NCI-H1436 (cell line): ENCODE data around the gene MBL2.

Experiments used
- DNase-seq: peaks from one replicate; lab custom pipeline; 2025; lab: John Stamatoyannopoulos, UW

MBL2 gene

DNA sequence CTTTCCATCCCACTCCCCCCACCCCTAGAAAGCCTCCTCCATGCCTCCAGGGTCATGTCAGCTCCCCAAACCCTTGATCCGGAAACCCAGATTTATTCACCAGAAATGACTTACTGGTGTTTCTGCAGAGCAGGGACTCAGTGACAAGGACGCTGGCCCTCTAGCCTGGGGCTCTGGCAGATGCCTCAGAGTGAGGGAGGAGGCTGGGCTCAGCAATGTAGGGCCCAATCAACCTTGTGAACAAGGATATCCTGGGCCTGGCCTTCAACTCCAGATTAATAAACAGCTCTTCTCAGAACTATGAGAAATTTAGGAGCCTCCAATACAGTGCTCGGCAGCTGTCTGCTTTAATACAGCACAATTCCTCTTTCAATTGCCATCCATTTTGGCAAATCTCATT lies at the start of gene MBL2:
Gene MBL2 (minus strand): TSS at position 162 of the 400 bp plus-strand sequence. CDS start 1,149 bp downstream, outside the sequence.
- no peak for DNase-seq

DNA sequence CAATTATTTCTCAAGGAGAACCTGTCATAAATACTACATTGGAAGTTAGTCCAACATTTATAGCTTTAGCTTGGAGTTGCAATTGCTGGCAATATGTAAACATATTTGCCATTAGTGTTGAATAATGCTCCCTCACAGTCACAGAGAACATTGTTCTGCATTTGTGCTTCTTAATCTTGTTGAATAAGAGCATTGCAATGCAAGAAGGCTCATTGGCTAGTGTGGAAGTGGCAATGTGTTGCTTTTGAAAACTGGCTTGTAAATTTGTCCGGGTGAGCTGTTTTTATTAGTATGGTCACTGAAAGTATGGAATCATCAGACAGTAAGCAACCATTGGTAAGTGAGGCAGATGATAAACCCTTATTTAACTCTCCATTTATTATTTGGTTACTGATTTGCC lies 47.7 kb upstream of the MBL2 start:
- no peak for DNase-seq

DNA sequence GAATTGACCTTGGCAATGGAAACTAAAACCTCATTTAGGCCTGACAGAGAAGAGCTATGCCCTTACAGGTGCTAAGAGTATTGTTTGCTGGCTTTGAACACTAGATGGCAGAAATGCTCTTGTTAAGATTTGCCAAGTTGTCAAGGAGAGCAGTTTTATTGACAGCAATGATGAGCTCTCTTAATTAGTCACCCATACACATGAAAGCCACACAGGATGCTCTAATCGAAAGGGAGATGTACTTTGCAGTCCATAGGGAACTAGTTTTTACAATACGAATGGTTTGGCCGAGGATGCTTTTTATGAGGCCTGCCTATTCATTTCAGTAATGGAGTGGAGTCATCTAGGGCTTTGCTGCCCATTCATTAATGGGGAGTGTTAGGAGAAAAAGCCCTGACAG lies 45.4 kb upstream of the MBL2 start:
- peak; percentile 19 for DNase-seq

DNA sequence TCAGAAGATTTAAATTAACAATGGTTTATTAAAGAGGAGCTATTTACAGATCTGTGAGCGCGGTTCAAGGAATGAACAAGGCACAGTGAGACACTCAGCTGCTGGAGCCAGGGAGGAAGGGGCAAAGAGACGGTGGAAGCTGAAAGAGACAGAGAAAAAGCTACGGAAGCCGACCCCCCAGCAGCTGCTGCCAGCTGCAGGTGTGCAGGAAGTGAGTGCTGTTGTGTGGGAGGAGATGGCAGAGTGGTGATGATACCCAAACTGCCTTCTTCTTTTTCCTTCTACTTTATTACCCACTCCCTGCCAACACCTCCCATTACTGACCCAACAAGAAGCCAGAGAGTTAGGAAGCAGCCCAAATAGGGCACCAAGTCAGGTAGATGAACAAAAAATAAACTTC lies 41.9 kb upstream of the MBL2 start:
- no peak for DNase-seq

DNA sequence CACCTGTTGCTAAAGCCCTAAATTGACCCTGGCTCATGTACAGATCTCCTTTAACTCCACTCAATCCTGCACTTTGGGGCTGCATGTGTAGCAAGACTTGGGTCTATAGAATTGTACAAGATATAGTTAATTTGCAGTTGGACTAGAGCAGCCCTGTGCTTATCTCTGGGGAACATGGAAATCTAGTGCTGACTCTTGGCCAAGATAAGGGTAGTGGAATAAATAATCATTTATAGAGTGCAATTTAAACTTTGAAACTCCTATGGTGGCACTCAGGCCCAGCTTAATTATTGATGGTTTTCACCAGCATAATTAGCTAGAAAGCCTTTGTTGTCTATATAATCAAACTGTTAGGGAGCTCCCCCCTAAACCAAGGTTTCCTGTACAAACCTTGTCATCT lies 39.2 kb upstream of the MBL2 start:
- DNase-seq, result no peak

DNA sequence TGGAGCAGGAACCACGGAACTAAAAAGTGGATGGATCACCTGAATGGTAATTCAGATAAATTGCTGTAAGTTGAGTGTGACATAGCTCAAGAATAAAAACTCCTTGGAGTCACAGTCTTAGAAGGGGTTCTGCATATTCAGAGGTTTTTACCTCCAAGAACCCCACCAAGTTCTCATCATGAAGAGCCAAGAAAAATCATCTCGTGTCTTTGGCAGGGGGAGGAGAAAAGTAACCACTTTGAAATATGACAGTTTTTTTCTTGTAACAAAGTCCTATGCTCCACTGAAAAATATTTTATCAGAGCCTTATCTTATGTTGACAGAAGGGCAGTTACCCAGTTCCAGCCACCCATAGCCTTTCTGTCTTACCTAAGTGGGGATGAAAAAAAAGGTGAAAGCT lies 38.2 kb upstream of the MBL2 start:
- no peak for DNase-seq

DNA sequence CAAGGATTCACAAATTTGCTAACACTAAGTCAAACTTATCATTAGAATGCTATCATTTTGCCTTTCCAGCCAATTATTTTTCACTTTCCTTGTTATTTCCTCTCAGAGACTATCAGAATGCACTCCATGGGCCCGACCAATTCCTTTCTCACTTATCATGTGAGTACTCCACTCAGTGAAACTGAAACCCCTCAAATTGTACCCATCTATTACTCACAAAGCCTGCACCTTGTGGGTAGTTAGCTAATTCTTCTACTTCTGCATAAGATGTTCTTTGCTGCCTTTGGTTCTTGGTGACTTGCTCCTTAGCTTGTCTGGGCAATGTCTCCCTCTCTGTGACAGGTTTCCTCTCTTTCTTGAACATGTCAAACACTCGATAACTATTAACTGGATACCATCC lies 35.2 kb upstream of the MBL2 start:
- no peak for DNase-seq

DNA sequence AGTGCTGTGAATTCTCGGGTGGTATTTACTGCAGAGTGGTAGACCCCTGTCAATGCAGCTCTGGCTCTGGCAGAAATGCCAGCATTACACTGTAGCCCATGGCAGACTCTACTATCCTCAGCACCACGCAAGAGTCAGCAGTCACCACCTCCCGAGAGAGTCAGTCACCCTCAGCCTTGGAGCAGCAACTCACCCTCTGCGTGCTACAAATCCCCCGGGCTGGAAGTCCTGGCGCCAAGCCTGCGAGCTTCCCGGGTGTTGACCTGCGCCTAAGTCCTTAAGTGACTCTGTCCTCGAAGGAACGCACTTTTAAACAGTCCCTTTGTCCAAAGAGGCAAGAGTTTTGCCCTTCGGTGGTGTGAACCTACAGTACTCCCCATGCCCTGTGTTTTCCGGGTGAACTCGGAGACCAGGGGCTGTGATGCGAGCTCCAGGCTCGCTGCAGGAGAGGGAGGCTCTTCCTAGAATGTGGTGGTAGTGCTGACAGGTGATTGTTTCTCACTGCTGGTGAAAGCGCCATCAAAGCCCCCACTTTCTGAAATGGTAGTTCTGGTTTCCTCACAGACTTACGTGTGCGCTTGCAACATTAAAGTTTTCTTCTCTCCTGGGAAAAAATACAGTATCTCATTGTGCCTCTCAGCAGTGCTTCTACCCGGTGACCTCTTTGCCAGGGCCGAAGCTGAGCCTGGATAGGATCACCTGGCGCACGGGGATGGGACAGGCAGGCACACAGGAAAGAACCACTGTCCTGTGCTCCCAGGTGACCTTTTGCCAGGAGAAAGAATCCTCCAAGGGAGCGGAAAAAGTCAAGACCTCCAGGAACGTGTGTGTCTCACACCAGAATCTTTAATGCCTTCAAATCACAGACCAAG lies 33.1 kb upstream of the MBL2 start:
- DNase-seq, result no peak

DNA sequence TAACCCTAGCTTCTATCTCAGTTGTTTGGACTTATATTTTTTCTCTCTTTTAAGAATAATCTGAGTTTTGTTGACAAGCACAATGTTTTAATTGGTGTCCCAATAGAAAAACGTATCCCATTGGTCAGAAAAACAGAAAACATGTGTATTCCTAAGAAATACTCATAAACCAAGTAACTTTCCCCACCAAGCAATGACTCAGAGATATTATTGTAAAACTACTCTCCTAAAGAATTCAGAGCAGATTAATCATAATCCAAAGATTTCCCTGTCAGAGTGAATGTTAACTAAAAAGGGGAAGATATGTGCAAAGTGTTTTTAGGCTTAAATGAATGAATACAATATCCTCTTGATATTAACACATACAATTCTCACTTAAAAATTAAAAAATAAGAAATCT lies 29.4 kb upstream of the MBL2 start:
- DNase-seq, result no peak

DNA sequence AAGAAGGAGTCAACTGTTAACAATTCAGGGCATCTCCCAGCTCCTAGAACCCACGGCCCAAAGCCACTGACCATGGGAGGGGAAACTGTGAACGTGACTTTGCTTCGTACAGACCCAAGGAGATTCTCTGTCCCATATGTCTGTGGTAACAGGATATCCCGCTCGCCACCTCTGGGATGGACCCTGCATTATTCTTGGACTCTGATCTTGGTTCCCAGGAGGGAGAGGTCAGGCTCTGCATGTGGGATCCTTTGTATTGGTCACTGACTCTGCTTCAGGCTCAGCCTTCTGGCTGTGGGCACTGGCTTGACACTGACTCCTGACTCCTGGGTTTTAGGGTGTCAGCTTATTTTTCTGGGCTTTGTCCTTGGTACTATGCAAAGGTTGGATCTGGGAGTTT lies 13.5 kb upstream of the MBL2 start:
- no peak for DNase-seq

DNA sequence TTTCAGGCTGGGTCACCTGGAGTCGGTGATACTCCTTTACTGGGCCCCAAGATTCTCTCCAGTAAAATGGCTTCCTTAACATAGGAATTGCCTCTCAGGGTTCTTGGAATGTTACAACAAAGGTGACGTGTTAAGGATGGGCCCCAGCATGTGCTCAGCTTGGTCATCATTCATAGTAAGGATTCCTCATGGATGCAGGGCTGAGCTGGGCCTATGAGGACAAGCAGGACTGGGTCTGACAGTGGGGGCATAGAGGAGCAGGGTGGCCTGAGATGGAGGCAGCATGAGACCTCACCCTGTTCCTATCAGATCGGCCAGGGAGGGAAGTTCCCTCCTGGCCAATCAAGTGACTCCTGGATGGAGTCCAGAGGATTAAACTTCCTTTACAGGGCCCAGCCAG lies 12.8 kb upstream of the MBL2 start:
- DNase-seq, result no peak

DNA sequence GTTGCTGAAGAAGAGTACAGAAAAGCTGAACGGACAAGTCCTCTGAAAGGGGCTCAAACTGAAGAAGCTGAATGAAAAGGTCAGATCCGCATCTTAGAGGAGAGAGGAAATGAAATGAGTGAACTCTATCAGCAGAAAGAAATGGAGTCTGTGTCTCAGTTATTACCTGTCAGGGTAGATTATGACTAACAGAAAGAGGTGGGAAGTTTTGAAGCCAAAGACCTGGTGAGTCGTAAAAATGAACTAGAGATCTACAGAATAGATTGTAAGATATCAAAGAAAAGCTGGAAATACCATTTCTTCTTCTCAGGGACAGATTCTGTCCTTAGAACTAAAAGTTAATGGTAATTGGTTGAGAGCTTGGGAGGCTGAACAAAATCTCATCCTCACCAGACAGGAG lies 11.1 kb upstream of the MBL2 start:
- no peak for DNase-seq

DNA sequence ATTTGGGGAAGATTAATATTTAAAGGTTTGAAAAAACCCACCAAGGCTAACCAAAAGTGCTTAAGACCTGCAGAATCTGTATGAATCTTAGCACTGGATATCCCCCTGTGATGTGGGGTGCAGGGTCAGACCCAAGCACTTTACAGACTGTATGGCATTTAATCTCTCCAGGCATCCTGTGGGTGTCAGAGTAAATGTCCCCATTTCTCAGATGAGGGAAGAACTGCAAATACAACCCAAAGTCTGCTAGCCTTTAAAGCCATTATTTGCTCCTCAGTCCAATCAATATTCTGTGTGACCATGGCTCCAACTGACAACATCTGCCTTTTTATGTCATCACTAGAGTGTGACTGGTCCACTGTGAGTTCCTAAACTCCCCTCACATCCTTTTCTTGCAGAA lies 10.0 kb upstream of the MBL2 start:
- DNase-seq, result no peak

DNA sequence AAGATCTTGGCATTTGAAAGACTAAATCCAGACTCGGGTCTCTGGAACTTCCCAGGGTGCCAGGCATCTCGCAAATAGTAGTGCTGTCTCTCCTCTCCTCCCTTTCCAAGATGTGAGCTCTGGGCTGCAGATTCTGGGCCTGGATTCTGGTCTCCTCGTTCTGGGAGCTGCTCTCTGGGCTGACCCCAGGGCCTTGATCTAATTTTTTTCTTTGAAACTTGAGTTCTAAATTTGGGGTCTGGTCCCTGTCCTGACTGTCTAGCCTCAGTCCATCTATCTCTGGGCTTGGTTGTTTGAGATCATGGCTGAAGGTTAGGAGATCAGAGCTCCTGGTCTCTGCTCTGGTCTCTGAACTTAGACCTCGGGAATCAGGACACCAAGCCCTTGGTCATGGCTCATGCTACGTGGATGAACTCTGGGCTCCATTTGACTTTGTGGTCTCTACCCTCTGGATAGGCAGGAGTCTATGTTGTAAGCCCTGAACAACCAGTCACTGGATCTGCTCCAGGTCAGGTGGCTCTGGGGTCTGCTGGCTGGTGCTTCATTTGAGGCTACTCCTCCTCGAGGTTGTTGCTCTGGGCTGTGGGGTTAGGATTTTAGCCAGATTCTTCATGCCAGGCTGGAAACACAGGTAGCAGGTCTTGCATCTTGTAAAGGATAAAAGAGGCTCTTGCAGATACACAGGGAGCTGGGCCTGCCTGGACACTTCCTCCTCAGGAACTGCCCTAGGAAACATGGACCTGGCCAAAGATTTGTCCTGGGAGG lies 8.0 kb upstream of the MBL2 start:
- DNase-seq, result no peak

DNA sequence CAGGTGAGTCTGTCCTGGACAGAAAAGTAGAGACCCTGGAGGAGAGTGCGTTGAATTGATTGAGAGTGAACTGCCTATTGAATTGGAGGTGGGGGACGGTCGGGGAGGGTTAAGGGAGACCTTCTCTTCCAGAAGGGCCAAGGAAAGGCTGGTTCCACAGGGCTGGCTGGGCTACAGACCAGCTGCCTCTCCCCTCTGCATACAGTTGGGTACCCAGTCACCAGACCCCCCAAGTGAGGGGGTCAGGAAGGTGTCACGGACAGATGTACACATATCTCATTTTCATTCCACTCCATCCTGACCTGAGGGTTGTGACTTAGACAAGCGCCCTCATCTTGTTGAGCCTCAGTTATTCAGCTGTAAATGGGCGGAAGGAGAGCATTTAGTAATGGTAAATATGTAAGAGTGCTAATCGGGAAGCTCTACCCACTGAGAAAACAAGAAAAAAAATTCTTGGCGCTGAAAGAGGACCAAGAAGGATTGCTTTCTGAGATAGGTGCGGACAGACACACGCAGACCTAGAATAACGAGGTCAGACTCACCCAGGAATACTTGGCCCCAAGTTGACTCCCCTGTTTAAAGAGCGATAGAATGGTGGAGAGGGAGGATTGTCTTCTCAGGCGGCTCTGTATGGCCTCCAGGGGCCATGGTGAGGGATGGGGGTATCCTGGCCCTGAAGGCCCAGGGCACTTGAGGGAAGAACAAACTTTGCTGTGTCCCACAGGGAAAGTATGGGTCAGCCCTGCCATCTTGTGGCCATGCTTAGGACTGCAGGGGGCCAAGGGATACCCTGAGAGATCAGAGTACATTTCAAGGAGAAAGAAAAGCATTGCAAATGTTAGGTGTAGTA lies 7.2 kb upstream of the MBL2 start:
- DNase-seq, result peak; percentile 4

DNA sequence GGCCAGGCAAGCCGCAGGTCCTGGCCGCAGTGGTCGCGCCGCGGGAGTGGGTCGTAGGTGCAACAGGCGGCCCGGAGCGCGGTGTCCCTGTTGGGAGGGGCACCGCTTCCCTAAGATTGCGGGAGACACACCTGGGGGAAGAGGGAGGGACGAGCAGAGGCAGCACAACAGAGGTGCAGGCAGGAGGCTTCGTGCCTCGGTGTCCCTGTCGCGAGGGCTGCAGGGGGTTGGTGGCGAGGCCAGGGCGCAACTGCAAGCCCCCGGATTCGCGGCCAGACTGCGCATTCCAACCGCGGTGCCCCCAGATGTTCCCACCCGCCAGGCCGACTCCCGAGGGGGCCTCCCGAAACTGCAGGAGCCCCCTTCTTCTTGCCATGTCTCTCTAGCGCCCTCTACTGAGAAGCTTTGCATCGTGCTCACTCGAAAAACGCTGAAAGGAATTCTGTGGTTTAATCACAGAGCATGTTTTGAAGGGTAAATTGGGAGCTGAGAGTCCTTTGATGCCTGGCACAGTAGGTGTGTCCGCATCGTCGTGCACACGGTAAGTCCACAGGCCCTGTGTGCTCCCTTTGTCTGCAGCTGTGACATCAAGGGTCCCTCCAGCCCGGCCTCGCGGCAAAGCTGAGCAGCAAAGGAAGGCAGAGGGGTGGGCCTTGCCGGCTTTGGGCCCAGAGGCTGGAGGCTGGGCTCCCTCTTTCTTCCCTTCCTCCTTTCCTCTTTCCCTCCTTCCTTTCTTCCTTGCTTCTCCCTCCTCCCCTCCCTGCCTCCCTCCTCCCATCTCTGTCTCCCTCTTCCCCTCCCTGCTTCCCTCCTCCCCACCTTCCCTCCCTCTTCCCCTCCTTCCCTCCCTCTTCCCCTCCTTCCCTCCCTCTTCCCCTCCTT lies 6.2 kb upstream of the MBL2 start:
- no peak for DNase-seq

DNA sequence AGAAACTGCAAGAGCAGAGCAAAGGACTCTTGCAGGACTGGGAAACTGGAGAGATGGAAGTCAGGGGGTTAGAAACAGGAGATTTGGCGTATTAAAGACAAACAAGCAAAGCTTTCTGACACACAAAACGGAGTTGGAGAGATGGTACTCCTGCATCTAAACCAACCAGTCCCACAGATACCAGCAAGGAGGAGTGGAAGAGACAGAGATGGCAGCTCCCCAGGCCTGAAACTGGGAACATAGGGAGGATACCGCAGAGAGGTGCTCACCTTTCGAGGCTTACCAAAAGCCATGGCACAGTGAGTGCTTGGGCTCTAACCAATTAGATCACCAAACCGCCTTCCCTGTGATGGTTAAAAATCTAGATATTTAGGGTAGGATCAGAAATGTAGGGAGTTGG lies 4.8 kb upstream of the MBL2 start:
- no peak for DNase-seq

DNA sequence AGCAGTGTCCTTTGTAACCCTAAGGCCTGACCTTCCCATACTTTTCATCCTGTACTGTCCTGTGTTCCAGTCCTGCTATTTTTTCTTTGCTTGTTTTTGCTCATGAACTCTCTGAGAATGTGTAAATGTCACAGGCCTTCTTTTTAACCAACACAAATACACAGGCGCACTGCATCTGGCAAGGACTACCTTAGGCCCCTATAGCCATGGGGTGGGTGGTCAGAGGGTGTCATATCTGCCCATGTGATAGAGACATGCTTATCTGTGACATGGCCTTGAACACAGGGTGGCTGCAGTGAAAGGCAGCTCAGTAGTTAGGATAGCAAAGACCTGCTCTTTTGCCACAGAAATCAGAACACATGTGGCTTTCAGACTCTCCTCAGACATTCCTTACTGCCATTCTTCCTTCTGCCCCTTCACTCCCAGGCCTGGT lies 3.9 kb upstream of the MBL2 start:
- DNase-seq, result no peak

DNA sequence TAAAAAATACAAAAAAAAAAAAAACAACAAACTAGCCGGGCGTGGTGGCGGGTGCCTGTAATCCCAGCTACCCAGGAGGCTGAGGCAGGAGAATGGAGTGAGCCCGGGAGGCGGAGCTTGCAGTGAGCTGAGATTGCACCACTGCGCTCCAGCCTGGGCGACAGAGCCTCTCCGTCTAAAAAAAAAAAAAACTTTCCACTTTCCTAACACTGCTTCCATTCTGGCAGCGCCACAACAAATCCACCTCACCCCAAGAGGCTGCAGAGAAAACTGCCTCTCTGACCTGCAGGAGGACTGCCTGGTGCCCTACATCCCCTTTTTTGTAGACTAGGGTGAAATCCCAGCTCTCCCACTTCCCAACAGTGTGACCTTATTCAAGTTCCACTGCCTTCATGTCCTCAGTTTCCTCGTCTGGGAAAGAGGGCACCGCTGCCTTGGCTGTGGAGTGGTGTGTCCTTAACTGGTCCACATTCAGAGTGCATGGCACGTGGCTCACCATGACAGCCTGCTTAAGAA lies 2.6 kb upstream of the MBL2 start:
- DNase-seq, result no peak

DNA sequence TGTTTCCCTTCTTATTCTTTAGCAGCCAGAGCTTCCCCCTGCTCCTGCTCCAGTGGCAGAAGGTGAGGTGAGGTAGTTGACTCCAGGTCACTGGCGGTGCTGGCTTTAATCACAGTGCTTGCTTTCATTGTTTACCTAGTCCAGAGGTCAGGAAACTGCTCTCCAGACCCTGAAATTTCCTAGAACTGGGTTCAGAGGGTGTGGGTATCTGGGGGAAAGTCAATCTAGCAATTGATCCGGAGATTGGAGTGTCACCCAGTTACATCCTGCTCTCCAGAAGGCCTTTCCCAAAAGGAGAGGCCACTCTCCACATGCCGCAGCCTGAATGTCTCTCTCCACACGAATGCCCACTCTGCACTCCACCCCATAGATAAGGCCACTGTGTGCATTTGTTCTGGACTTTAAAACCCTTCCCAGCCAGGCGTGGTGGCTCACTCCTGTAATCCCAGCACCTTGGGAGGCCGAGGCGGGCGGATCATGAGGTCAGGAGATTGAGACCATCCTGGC lies 2.1 kb upstream of the MBL2 start:
- no peak for DNase-seq

DNA sequence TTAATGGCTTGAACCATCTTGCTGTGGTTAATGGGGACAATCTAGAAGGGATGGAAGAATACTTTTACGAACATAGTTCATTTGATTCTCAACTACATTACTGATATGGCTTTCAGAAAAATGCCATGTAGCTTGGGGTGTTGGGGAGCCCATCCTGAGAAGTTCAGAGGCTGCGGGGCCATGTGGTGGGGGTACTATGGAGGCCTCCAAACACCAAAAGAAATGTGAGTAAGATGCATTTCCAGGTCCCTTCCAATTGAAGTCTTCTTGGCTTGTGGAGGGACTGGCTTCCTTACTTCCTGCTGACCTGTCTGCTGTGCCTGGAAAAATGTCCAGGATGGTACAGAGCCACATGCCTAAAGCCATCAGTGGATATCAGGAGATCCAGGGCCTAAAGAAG lies 1.6 kb upstream of the MBL2 start:
- no peak for DNase-seq
